GM20000 (cell line): ENCODE measurements around the gene CCDC85C.

Experiments
- DNase-seq: peaks from one replicate; pipeline ENCODE4 v3.0.0; 2012; ENCODE audit warnings: low spot score
- CTCF ChIP-seq: IDR thresholded peaks from 2 replicates; pipeline ENCODE4 v1.5.1; 2012; ENCODE audit warnings: mild to moderate bottlenecking, control low read depth; ENCODE audit errors: extremely low read depth, missing control alignments

Gene CCDC85C

GRCh38 chr14:99592394-99592793 lies 11.6 kb downstream of the CCDC85C start:
- DNase-seq = no peak
- no peak for TF ChIP-seq CTCF

GRCh38 chr14:99590746-99591555 lies 13.1 kb downstream of the CCDC85C start:
- no peak for TF ChIP-seq CTCF
- DNase-seq = no peak

- no peak for TF ChIP-seq CTCF
- no peak for DNase-seq
Measured at GRCh38 chr14:99589651-99590530, 14.1 kb downstream of the CCDC85C start.

GRCh38 chr14:99589031-99589441 lies 15.0 kb downstream of the CCDC85C start:
- no peak for DNase-seq
- TF ChIP-seq CTCF = no peak

- no peak for TF ChIP-seq CTCF
- no peak for DNase-seq
Measured at GRCh38 chr14:99587460-99588278, 16.3 kb downstream of the CCDC85C start.

- no peak for TF ChIP-seq CTCF
- DNase-seq = no peak
Measured at GRCh38 chr14:99586761-99587459, 17.1 kb downstream of the CCDC85C start.
